Measurements from ENCODE around the gene KCNQ4. TPM values are rescaled to one million over a fixed set of nuclear protein-coding genes. Genes with fewer than 3 reads are reported as not detected.

The KCNQ4 gene
- total and polyA plus RNA-seq, 2 donors (not counting 1 experiment from before 2014, with no cell fraction given), result 0.16 to 0.20 TPM

DNA sequence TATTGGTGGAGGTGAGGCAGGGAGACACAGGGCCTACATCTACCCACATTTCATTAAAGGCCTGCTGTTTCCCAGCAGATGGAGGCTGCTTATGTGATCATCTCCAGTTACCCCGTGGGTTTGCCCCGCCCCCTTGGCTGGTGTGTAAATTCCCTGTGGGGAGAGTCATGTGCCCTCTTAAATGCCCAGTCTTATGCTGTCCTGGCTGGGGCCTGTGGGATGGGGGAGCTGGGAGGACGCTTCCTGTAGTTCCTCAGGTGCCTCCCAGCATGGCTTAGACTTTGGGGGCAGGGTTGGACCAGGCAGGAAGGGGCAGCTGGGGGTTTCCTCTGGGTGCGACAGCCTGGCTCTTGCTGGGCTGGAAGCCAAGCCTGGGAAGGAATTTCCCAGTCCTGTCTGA, 94.1 kb downstream of the KCNQ4 start:
- TF ChIP-seq EZH2 (IDR thresholded peaks at IDR 0.05; ENCODE audit: borderline replicate concordance, insufficient read depth, low read depth, low read length, poor library complexity, severe bottlenecking), result no peak
- TF ChIP-seq, protein P1, sequence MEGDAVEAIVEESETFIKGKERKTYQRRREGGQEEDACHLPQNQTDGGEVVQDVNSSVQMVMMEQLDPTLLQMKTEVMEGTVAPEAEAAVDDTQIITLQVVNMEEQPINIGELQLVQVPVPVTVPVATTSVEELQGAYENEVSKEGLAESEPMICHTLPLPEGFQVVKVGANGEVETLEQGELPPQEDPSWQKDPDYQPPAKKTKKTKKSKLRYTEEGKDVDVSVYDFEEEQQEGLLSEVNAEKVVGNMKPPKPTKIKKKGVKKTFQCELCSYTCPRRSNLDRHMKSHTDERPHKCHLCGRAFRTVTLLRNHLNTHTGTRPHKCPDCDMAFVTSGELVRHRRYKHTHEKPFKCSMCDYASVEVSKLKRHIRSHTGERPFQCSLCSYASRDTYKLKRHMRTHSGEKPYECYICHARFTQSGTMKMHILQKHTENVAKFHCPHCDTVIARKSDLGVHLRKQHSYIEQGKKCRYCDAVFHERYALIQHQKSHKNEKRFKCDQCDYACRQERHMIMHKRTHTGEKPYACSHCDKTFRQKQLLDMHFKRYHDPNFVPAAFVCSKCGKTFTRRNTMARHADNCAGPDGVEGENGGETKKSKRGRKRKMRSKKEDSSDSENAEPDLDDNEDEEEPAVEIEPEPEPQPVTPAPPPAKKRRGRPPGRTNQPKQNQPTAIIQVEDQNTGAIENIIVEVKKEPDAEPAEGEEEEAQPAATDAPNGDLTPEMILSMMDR (IDR thresholded peaks at IDR 0.05), result no peak
- no peak overlapping the region for H3K27ac ChIP-seq (ENCODE audit: low read length in 2 of 2)
- H3K79me2 ChIP-seq (ENCODE audit: control insufficient read depth, insufficient read depth, low read length), result no peaks in the 10 kb centered on the region
- no peak overlapping the region for H3K9ac ChIP-seq (ENCODE audit: low read length)
- intact Hi-C loops (cut with micrococcal nuclease), result no loop called here
- ATAC-seq (ENCODE audit: low read depth) (no peak), DNase-seq (no peak)
- no peaks in the 10 kb centered on the region for H3K36me3 ChIP-seq (replicated peaks in 1 of 2; ENCODE audit: control extremely low read depth in 1 of 2, control insufficient read depth in 1 of 2, extremely low read depth in 1 of 2, insufficient read depth in 2 of 2, low read length in 1 of 2)
- H3K4me3 ChIP-seq (ENCODE audit: control extremely low read depth in 1 of 5, extremely low read depth in 1 of 5, insufficient read depth in 1 of 5, low read depth in 2 of 5, low read length in 4 of 5), result no peak overlapping the region
- no peaks in the 10 kb centered on the region for H4K20me1 ChIP-seq (ENCODE audit: control insufficient read depth, insufficient read depth, low read length, poor library complexity, severe bottlenecking)
- Mint-ChIP-seq H3K27ac (no peak overlapping the region), H3K27me3 (peaks cover 26% of the 10 kb centered on the region), H3K4me1 (no peaks in the 10 kb centered on the region), H3K9me3 (ENCODE audit: insufficient read depth) (peaks cover 2% of the 10 kb centered on the region), H3K4me3 (no peak overlapping the region)
- CTCF ChIA-PET, result no interaction called here
- no peak overlapping the region for H3K4me2 ChIP-seq (replicated peaks; ENCODE audit: low read depth, low read length, poor library complexity, severe bottlenecking)
- 20% methylated on average over 3 of the region's 4 CpGs for WGBS (ENCODE audit: insufficient coverage)
- no peak overlapping the region for H2AFZ ChIP-seq (ENCODE audit: insufficient read depth, low read depth, low read length, poor library complexity, severe bottlenecking)
- H3K4me1 ChIP-seq (ENCODE audit: control insufficient read depth in 2 of 2, insufficient read depth in 2 of 2, low read length in 2 of 2), result no peaks in the 10 kb centered on the region
- peaks cover 0 to 23% (median 2%) of the 10 kb centered on the region in 4 experiments for H3K27me3 ChIP-seq (replicated peaks in 1 of 4; ENCODE audit: control extremely low read depth in 1 of 4, control insufficient read depth in 3 of 4, insufficient read depth in 4 of 4, low read length in 3 of 4)
- POLR2A ChIA-PET, result no interaction called here
- H3K9me3 ChIP-seq (ENCODE audit: control extremely low read depth in 1 of 3, control insufficient read depth in 2 of 3, insufficient read depth in 1 of 3, low read length in 2 of 3), result peaks cover 0 to 6% (median under 1%) of the 10 kb centered on the region in 3 donors

DNA sequence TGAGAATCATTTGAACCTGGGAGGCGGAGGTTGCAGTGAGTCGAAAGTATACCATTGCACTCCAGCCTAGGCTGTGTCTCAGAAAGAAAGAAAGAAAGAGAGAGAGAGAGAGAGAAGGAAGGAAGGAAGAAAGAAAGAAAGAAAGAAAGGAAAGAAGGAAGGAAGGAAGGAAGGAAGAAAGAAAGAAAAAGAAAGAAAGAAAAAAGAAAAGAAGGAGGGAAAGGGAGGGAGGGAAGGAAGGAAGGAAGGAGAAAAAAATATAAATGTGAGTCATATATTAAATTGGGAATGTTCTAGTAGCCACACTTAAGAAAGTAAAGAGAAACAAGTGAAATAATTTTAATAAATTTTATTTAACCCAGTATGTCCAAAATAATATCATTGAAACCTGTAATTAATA, 95.3 kb downstream of the KCNQ4 start:
- ATAC-seq (ENCODE audit: low read depth) (no peak), DNase-seq (no peak)
- Histone ChIP-seq H3K27ac (ENCODE audit: low read length in 2 of 2) (no peak overlapping the region), H3K36me3 (replicated peaks in 1 of 2; ENCODE audit: control extremely low read depth in 1 of 2, control insufficient read depth in 1 of 2, extremely low read depth in 1 of 2, insufficient read depth in 2 of 2, low read length in 1 of 2) (no peaks in the 10 kb centered on the region), H4K20me1 (ENCODE audit: control insufficient read depth, insufficient read depth, low read length, poor library complexity, severe bottlenecking) (no peaks in the 10 kb centered on the region), H2AFZ (ENCODE audit: insufficient read depth, low read depth, low read length, poor library complexity, severe bottlenecking) (no peak overlapping the region), H3K4me2 (replicated peaks; ENCODE audit: low read depth, low read length, poor library complexity, severe bottlenecking) (no peak overlapping the region), H3K4me3 (ENCODE audit: control extremely low read depth in 1 of 5, extremely low read depth in 1 of 5, insufficient read depth in 1 of 5, low read depth in 2 of 5, low read length in 4 of 5) (no peak overlapping the region), H3K79me2 (ENCODE audit: control insufficient read depth, insufficient read depth, low read length) (no peaks in the 10 kb centered on the region), H3K9me3 (ENCODE audit: control extremely low read depth in 1 of 3, control insufficient read depth in 2 of 3, insufficient read depth in 1 of 3, low read length in 2 of 3) (peaks cover 0 to 8% (median 8%) of the 10 kb centered on the region in 3 donors), H3K27me3 (replicated peaks in 1 of 4; ENCODE audit: control extremely low read depth in 1 of 4, control insufficient read depth in 3 of 4, insufficient read depth in 4 of 4, low read length in 3 of 4) (peaks cover 0 to 28% (median 5%) of the 10 kb centered on the region in 4 experiments), H3K4me1 (ENCODE audit: control insufficient read depth in 2 of 2, insufficient read depth in 2 of 2, low read length in 2 of 2) (no peaks in the 10 kb centered on the region), H3K9ac (ENCODE audit: low read length) (no peak overlapping the region)
- Mint-ChIP-seq H3K27ac (no peak overlapping the region), H3K4me1 (peaks cover 2% of the 10 kb centered on the region), H3K4me3 (no peak overlapping the region), H3K27me3 (peaks cover 22% of the 10 kb centered on the region), H3K9me3 (ENCODE audit: insufficient read depth) (peaks cover 4% of the 10 kb centered on the region)
- CTCF ChIA-PET, result no interaction called here
- TF ChIP-seq EZH2 (IDR thresholded peaks at IDR 0.05; ENCODE audit: borderline replicate concordance, insufficient read depth, low read depth, low read length, poor library complexity, severe bottlenecking), result no peak
- TF ChIP-seq, protein P1 (IDR thresholded peaks at IDR 0.05), result no peak
- intact Hi-C loops (cut with micrococcal nuclease), result no loop called here
- POLR2A ChIA-PET, result no interaction called here
- 100% methylated on average over 2 of the region's 2 CpGs for WGBS (ENCODE audit: insufficient coverage)

All from B cell (primary cell).